CD4-positive, alpha-beta T cell treated with Interleukin-10 for 1 hour (primary cell): ENCODE measurements around the gene XPNPEP2.

Experiments
- DNase-seq: peaks from one replicate; pipeline ENCODE4 v3.0.0-alpha.2; 2020

XPNPEP2 gene

GRCh38 chrX:129802863-129803262 lies 64.1 kb downstream of the XPNPEP2 start:
- no peak for DNase-seq

- DNase-seq = no peak
Observed at GRCh38 chrX:129804806-129805205, 66.0 kb downstream of the XPNPEP2 start.

GRCh38 chrX:129808158-129808828 lies 69.5 kb downstream of the XPNPEP2 start:
- no peak for DNase-seq

GRCh38 chrX:129808829-129809796 lies 70.3 kb downstream of the XPNPEP2 start:
- no peak for DNase-seq

- DNase-seq = no peak
Observed at GRCh38 chrX:129813662-129814368, 75.0 kb downstream of the XPNPEP2 start.

GRCh38 chrX:129818123-129818522 lies 79.3 kb downstream of the XPNPEP2 start:
- DNase-seq = no peak
